Neural cell (in vitro differentiated cells): ENCODE results near the gene NSL1.

Experiments used
- RAD21 ChIP-seq: fragments of 450-650 bp; conservative IDR thresholded peaks from 2 replicates; pipeline ENCODE4 v1.6.1; 2014; ENCODE audit warnings: antibody characterized with exemption, mild to moderate bottlenecking, moderate library complexity
- TF ChIP-seq, protein P1 (sequence below): fragments of 450-650 bp; IDR thresholded peaks from 2 replicates; pipeline ENCODE4 v1.5.1; 2014; ENCODE audit warnings: antibody characterized with exemption, mild to moderate bottlenecking, moderate library complexity; ENCODE audit not compliant: poor library complexity, severe bottlenecking

- TF ChIP-seq RAD21 = no peak
- TF ChIP-seq, protein P1, sequence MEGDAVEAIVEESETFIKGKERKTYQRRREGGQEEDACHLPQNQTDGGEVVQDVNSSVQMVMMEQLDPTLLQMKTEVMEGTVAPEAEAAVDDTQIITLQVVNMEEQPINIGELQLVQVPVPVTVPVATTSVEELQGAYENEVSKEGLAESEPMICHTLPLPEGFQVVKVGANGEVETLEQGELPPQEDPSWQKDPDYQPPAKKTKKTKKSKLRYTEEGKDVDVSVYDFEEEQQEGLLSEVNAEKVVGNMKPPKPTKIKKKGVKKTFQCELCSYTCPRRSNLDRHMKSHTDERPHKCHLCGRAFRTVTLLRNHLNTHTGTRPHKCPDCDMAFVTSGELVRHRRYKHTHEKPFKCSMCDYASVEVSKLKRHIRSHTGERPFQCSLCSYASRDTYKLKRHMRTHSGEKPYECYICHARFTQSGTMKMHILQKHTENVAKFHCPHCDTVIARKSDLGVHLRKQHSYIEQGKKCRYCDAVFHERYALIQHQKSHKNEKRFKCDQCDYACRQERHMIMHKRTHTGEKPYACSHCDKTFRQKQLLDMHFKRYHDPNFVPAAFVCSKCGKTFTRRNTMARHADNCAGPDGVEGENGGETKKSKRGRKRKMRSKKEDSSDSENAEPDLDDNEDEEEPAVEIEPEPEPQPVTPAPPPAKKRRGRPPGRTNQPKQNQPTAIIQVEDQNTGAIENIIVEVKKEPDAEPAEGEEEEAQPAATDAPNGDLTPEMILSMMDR = no peak
Observed at GRCh38 chr1:212713465-212714136, 78.0 kb downstream of the NSL1 start.
